ENCODE results near the gene PBOV1.

- TF ChIP-seq CTCF (conservative IDR thresholded peaks at IDR 0.05), result no peak
- TF ChIP-seq EZH2 (IDR thresholded peaks at IDR 0.05; ENCODE audit: low read depth), result no peak
Observed at GRCh38 chr6:138261116-138261780, 43.0 kb upstream of the PBOV1 start.
